Prostate gland (tissue), 2 donors: Measurements from ENCODE around the gene LGMN. TPM values are rescaled to one million over a fixed set of nuclear protein-coding genes. Genes with fewer than 3 reads are reported as not detected.

Experiments used
- DNase-seq: peaks from one replicate; pipeline ENCODE4 v3.0.0-alpha.2; 2019; ENCODE audit warnings: low spot score
- H3K27ac ChIP-seq, 2 donors: fragments of 200-600 bp; sonication (generic); 2 replicates each; pipeline ENCODE4 v1.5.1; 2017 to 2019
- H3K27me3 ChIP-seq: fragments of 200-600 bp; sonication (generic); replicated peaks from 2 replicates; pipeline ENCODE4 v1.5.1; 2019; ENCODE audit not compliant: insufficient read depth
- H3K36me3 ChIP-seq, 2 donors: fragments of 200-600 bp; sonication (generic); 1 replicate in 1 of 2; 2 replicates in 1 of 2; pipeline versions ENCODE4 v1.5.1 to v1.8.1; 2017 to 2019
- H3K4me1 ChIP-seq: fragments of 200-600 bp; sonication (generic); replicated peaks from 2 replicates; pipeline ENCODE4 v1.5.1; 2019
- H3K4me3 ChIP-seq, 2 donors: fragments of 200-600 bp; sonication (generic); 2 replicates each; pipeline ENCODE4 v1.5.1; 2017 to 2019
- H3K9me3 ChIP-seq: fragments of 200-600 bp; sonication (generic); 2 replicates; pipeline ENCODE4 v1.5.1; 2017
- CTCF ChIP-seq, 4 experiments: fragments of 200-600 bp in 2 of 4; fragments of 450-650 bp in 2 of 4; sonication (generic) in 2 of 4; IDR thresholded peaks; 1 replicate in 3 of 4; 2 replicates in 1 of 4; pipeline ENCODE4 v1.5.1; 2016 to 2019; ENCODE audit warnings: antibody characterized with exemption in 4 of 4, mild to moderate bottlenecking in 2 of 4, moderate library complexity in 2 of 4
- POLR2A ChIP-seq: fragments of 450-650 bp; IDR thresholded peaks from one replicate; pipeline ENCODE4 v1.6.1; 2016; ENCODE audit warnings: antibody characterized with exemption, mild to moderate bottlenecking
- POLR2AphosphoS5 ChIP-seq: sonication (generic); formaldehyde crosslinking; IDR thresholded peaks from one replicate; pipeline ENCODE4 v1.6.1; 2017; ENCODE audit warnings: antibody characterized with exemption
- WGBS: methylation state at CpG from one replicate; pipeline ENCODE4 v1.1.5; 2018; 5-methylcytosine and 5-hydroxymethylcytosine counted together
- intact Hi-C: fragments of 100-400 bp; cut with DNase I; formaldehyde crosslinking; loops from one replicate; pipeline ENCODE4 v1.14.2; 2022
- total RNA-seq, 2 donors: library from RNA; depleted of rRNA; stranded (reverse); fragments of >200 nt; gene quantifications; one replicate each; pipeline ENCODE4 v1.1.0, GENCODE V29; 2016

LGMN gene
- total RNA-seq, 2 donors from 2014 or later, result 88.3 to 155 TPM

- no peaks in the 10 kb centered on the region for H3K27me3 ChIP-seq
- 92% methylated on average over 10 of the region's 10 CpGs for WGBS
- no peak overlapping the region for H3K27ac ChIP-seq
- TF ChIP-seq CTCF (IDR thresholded peaks at IDR 0.05) (no peak), POLR2AphosphoS5 (no peak), POLR2A (no peak)
- no peak overlapping the region for H3K4me3 ChIP-seq
- H3K4me1 ChIP-seq, result no peaks in the 10 kb centered on the region
- DNase-seq, result no peak
- H3K36me3 ChIP-seq, result no peaks in the 10 kb centered on the region
- H3K9me3 ChIP-seq, result no peaks in the 10 kb centered on the region
- intact Hi-C loops, result no loop called here
Observed at GRCh38 chr14:92701826-92702225, 46.6 kb downstream of the LGMN start.

GRCh38 chr14:92698393-92698792 is 50.0 kb downstream of the LGMN start:
- no peak for TF ChIP-seq POLR2AphosphoS5
- TF ChIP-seq POLR2A, result no peak
- no peak for TF ChIP-seq CTCF (IDR thresholded peaks at IDR 0.05)
- Histone ChIP-seq H3K27ac (no peak overlapping the region), H3K4me3 (no peak overlapping the region), H3K4me1 (no peaks in the 10 kb centered on the region), H3K9me3 (no peaks in the 10 kb centered on the region), H3K27me3 (no peaks in the 10 kb centered on the region), H3K36me3 (no peaks in the 10 kb centered on the region)
- no peak for DNase-seq
- intact Hi-C loops, result no loop called here

- DNase-seq, result no peak
- intact Hi-C loops, result no loop called here
- WGBS, result 84% methylated on average over 4 of the region's 4 CpGs
Observed at GRCh38 chr14:92696366-92696765, 52.1 kb downstream of the LGMN start.

GRCh38 chr14:92695562-92695961 is 52.9 kb downstream of the LGMN start:
- H3K4me3 ChIP-seq, result no peak overlapping the region
- no peak for TF ChIP-seq CTCF (IDR thresholded peaks at IDR 0.05)
- no peak for TF ChIP-seq POLR2AphosphoS5
- TF ChIP-seq POLR2A, result no peak
- H3K36me3 ChIP-seq, result no peaks in the 10 kb centered on the region
- intact Hi-C loops, result no loop called here
- H3K27ac ChIP-seq, result no peak overlapping the region
- no peak for DNase-seq
- no peaks in the 10 kb centered on the region for H3K9me3 ChIP-seq
- no peaks in the 10 kb centered on the region for H3K4me1 ChIP-seq
- WGBS, result 88% methylated on average over 1 of the region's 1 CpG
- H3K27me3 ChIP-seq, result no peaks in the 10 kb centered on the region

More at GRCh38 chr14:92696366-92696765, 52.1 kb downstream of the LGMN start:
- Histone ChIP-seq H3K36me3 (no peaks in the 10 kb centered on the region), H3K4me1 (no peaks in the 10 kb centered on the region), H3K4me3 (no peak overlapping the region), H3K9me3 (no peaks in the 10 kb centered on the region), H3K27ac (no peak overlapping the region), H3K27me3 (no peaks in the 10 kb centered on the region)
- no peak for TF ChIP-seq POLR2AphosphoS5
- TF ChIP-seq POLR2A, result no peak
- no peak for TF ChIP-seq CTCF (IDR thresholded peaks at IDR 0.05)

- no peak for TF ChIP-seq CTCF (IDR thresholded peaks at IDR 0.05)
- TF ChIP-seq POLR2AphosphoS5, result no peak
- Histone ChIP-seq H3K27me3 (no peaks in the 10 kb centered on the region), H3K4me1 (no peaks in the 10 kb centered on the region), H3K9me3 (no peaks in the 10 kb centered on the region), H3K4me3 (no peak overlapping the region), H3K27ac (no peak overlapping the region), H3K36me3 (no peaks in the 10 kb centered on the region)
- DNase-seq, result no peak
- intact Hi-C loops, result no loop called here
- 71% methylated on average over 5 of the region's 5 CpGs for WGBS
Observed at GRCh38 chr14:92694807-92695206, 53.6 kb downstream of the LGMN start.
